SK-N-SH (cell line): ENCODE data around the gene ANKMY1.

ENCODE experiments used
- POLR2AphosphoS5 ChIP-seq: IDR thresholded peaks from 2 replicates; pipeline ENCODE4 v1.6.1; 2012; ENCODE audit warnings: low read depth, low read length
- SIN3A ChIP-seq: IDR thresholded peaks from 2 replicates; pipeline ENCODE4 v1.6.1; 2012; ENCODE audit warnings: low read depth, mild to moderate bottlenecking, low read length, moderate library complexity, borderline replicate concordance
- TF ChIP-seq, protein P1 (sequence below): fragments of 200-600 bp; sonication (generic); IDR thresholded peaks from 2 replicates; pipeline ENCODE4 v1.6.1; 2017; ENCODE audit warnings: antibody characterized with exemption, mild to moderate bottlenecking, moderate library complexity

DNA sequence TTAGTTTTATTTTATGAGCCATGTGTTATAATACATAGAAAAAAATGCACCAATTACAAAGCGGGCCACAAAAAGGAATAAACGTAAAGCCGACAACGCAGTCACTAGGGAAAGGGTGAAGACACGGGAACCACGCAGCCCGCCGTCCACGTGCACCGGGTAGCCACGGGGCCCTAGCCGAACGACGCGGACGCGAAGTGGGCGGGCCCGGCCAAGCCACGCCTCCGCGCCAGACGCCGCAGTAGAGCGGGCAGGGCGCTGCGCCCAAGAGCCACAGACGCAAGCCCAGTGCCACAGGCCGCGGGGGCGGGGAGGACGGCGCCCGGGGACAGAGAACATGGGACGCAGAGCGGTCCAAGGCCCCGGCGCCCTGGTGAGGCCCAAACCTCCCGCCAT lies 2.3 kb upstream of the ANKMY1 start, which contains the start of gene DUSP28:
- TF ChIP-seq POLR2AphosphoS5 = peak; percentile 82
- TF ChIP-seq, protein P1, sequence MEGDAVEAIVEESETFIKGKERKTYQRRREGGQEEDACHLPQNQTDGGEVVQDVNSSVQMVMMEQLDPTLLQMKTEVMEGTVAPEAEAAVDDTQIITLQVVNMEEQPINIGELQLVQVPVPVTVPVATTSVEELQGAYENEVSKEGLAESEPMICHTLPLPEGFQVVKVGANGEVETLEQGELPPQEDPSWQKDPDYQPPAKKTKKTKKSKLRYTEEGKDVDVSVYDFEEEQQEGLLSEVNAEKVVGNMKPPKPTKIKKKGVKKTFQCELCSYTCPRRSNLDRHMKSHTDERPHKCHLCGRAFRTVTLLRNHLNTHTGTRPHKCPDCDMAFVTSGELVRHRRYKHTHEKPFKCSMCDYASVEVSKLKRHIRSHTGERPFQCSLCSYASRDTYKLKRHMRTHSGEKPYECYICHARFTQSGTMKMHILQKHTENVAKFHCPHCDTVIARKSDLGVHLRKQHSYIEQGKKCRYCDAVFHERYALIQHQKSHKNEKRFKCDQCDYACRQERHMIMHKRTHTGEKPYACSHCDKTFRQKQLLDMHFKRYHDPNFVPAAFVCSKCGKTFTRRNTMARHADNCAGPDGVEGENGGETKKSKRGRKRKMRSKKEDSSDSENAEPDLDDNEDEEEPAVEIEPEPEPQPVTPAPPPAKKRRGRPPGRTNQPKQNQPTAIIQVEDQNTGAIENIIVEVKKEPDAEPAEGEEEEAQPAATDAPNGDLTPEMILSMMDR = no peak
- peak; percentile 68; the same call in 1 of the 2 replicates for TF ChIP-seq SIN3A
